ENCODE measurements around the gene NR2F2.

DNA sequence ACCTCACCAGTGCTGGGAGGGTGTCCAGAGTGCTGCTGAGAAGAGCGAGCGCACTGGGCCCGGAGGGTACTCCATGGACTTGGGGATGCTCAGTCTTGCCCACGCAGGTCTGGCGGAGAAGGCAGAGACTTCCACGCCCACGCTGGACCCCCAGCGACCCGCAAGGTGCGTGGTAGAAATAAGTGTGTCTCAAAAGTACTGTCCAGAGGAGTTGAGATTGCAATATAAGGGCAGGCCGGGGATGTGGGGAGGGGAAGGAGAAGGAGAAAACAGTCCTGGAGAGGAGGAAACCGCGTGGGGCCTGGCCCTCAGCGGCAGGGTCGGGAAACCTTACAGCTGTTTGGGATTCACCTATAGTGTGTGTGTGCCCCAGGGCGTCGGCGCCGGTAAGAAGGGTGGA is 38.9 kb downstream of the NR2F2 start:
- TF ChIP-seq, protein P1, sequence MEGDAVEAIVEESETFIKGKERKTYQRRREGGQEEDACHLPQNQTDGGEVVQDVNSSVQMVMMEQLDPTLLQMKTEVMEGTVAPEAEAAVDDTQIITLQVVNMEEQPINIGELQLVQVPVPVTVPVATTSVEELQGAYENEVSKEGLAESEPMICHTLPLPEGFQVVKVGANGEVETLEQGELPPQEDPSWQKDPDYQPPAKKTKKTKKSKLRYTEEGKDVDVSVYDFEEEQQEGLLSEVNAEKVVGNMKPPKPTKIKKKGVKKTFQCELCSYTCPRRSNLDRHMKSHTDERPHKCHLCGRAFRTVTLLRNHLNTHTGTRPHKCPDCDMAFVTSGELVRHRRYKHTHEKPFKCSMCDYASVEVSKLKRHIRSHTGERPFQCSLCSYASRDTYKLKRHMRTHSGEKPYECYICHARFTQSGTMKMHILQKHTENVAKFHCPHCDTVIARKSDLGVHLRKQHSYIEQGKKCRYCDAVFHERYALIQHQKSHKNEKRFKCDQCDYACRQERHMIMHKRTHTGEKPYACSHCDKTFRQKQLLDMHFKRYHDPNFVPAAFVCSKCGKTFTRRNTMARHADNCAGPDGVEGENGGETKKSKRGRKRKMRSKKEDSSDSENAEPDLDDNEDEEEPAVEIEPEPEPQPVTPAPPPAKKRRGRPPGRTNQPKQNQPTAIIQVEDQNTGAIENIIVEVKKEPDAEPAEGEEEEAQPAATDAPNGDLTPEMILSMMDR (IDR thresholded peaks at IDR 0.05): no peak
- TF ChIP-seq EZH2 (IDR thresholded peaks at IDR 0.05) (no peak), EZH2phosphoT487 (IDR thresholded peaks at IDR 0.05) (no peak)
